ENCODE data around the gene TMEM164.
"Not testable (repeated sequence)": the region's sequence is repeated elsewhere in the genome, so short reads cannot be mapped to it uniquely, and the experiment has no call there.

The TMEM164 gene

GRCh38 chrX:110125446-110126162 is 122.7 kb downstream of the TMEM164 start:
- DNase-seq (ENCODE audit: low read depth in 2 of 3, low spot score in 2 of 3) = no peak

- no peak for DNase-seq (ENCODE audit: low read depth in 2 of 3, low spot score in 2 of 3)
Measured at GRCh38 chrX:110131031-110131430, 128.1 kb downstream of the TMEM164 start.

DNA sequence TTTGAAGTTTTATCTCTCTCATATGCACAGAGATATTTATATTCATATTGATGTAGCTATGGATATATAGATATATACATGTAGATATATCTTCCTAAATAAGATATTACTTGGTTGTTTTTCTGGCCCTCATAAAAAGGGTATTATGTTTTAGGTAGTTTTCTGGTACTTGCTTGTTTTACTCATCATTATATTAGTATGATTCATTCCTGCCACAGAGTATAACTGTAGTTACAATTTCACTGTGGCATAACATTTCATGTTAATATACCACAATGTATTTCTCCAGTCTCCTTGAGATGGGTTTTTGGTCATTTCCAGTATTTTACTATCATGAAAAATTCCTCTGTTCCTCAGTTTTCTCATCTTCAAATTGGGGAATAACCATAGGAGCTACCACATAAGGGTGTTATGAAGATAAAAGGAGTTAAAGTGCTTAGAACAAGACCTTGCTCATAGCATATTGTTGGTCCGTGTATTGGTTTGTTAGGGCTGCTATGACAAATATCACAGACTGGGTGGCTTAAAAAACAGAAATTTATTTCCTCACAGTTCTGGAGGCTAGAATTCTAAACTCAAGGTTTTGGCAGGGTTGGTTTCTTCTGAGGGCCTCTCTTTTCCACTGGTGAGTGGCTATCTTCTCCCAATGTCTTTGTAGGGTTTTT is 129.7 kb downstream of the TMEM164 start:
- DNase-seq (ENCODE audit: low read depth in 2 of 3, low spot score in 2 of 3) = no peak

- DNase-seq (ENCODE audit: low read depth in 2 of 3, low spot score in 2 of 3) = no peak
Measured at GRCh38 chrX:110133735-110134370, 130.9 kb downstream of the TMEM164 start.

GRCh38 chrX:110135618-110136017 is 132.7 kb downstream of the TMEM164 start:
- no peak for DNase-seq (ENCODE audit: low read depth in 2 of 3, low spot score in 2 of 3)

- no peak for DNase-seq (ENCODE audit: low read depth in 2 of 3, low spot score in 2 of 3)
Measured at GRCh38 chrX:110136136-110136535, 133.2 kb downstream of the TMEM164 start.

- DNase-seq (ENCODE audit: low read depth in 2 of 3, low spot score in 2 of 3) = no peak
Measured at GRCh38 chrX:110138557-110138956, 135.6 kb downstream of the TMEM164 start.

GRCh38 chrX:110139172-110139571 is 136.3 kb downstream of the TMEM164 start:
- DNase-seq (ENCODE audit: low read depth in 2 of 3, low spot score in 2 of 3) = no peak

DNA sequence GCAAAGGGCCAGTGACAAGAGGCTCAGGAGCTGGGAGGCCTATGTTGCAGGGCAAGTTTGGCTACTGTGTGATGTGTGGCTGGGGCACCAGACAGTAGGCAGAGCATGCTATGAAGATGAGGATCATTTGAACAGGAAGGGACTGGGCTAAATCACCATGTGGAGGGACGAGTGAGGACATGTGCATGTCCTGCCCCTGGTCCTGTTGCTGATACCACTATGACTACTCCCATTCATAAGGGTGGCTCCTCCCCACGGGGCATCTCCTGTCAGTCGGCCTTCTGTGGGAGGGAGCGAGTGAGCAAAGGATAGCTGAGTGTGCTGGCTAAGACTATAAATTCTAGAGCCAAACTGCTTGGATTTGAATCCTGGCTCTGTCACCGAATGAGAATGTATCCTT is 139.2 kb downstream of the TMEM164 start:
- DNase-seq (ENCODE audit: low read depth in 2 of 3, low spot score in 2 of 3) = no peak

DNA sequence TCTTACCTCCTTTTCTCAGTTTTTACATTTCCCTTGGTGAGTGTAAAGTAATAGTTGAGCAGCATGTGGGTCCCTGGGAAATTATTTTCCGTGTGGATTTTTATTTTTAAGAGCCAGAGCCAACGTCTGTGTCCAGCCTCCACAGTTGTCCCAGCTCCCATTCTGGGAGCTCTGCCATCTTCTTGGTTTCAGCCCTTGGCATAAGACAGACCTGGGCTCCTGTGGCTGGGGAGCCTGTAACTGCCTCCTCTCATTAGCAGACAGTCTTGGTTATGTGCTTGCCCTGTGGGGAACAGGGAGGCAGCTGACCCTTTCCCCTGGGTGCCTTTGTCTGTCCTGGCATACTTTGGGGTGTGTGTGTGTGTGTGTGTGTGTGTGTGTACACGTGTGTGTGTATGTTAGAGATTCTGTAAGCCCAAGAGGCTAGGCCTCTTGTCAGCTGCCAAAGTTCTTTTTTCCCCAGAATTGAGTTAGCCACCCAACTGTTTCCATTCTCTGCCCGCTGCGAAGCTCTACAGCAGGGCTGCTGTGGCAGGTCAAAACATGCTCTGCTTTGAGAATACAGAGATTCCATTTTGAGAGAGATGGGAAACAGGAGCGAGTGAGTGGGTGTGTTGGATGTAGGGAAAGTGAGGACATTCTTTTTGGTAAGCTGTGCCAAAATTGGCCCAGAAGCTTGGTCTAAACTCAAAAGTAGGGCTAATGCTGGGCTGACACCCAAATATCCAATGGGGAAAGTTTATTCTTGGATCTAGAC is 140.7 kb downstream of the TMEM164 start:
- no peak for DNase-seq (ENCODE audit: low read depth in 2 of 3, low spot score in 2 of 3)

- no peak for DNase-seq (ENCODE audit: low read depth in 2 of 3, low spot score in 2 of 3)
Measured at GRCh38 chrX:110145311-110145710, 142.4 kb downstream of the TMEM164 start.

GRCh38 chrX:110145854-110146253 is 142.9 kb downstream of the TMEM164 start:
- DNase-seq (ENCODE audit: low read depth in 2 of 3, low spot score in 2 of 3) = no peak

DNA sequence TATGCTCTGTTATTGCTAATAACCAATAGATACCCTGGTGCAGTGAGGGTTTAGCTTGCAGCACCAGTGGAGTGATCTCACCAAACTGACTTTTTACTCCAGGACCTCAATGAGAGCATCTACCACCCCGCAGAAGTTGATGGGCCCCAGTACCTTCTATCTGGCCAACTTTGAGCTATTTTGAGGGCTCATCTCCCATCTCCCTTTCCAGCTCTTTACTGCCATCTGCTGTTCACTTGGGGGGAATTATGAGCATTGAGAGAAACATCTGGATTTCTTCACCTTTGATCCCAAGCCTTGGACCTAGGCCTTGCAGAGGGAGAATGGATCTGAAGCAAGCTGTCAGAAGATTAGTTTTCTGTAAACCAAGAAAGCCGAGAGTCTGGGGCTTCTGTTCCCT is 143.6 kb downstream of the TMEM164 start:
- no peak for DNase-seq (ENCODE audit: low read depth in 2 of 3, low spot score in 2 of 3)

- DNase-seq (ENCODE audit: low read depth in 2 of 3, low spot score in 2 of 3) = no peak
Measured at GRCh38 chrX:110153244-110153643, 150.3 kb downstream of the TMEM164 start.

DNA sequence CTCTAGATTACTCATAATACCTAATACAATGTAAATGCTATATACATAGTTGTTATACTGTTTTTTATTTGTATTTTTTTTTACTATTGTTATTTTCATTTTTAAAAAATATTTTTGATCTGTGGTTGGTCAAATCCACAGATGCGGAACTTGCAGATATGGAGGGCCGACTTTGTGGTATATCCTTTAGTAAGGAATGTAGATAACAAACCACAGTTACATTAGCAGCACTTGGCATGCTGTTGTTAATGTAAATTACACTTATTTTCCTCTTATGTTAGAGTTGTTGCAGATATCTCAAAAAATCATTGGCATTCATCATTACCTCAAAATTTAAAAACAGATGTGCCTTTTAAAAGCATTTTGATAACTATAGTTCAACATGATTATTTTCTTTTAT is 151.0 kb downstream of the TMEM164 start:
- DNase-seq (ENCODE audit: low read depth in 2 of 3, low spot score in 2 of 3) = no peak

DNA sequence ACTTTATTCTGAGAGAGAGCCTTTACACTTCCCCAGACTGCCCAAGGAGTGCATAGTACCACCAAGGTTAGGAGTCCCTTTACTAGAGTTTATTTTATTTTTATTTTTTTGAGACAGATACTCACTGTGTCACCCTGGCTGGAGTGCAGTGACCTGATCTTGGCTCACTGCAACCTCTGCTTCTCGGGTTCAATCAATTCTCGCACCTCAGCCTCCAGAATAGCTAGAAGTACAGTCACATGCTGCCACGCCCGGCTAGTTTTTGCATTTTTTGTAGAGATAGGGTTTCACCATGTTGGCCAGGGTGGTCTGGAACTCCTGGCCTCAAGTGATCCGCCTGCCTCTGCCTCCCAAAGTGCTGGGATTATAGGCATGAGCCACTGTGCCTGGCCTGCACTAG is 151.4 kb downstream of the TMEM164 start:
- DNase-seq (ENCODE audit: low read depth in 2 of 3, low spot score in 2 of 3) = not testable (repeated sequence)

GRCh38 chrX:110155759-110156158 is 152.8 kb downstream of the TMEM164 start:
- DNase-seq (ENCODE audit: low read depth in 2 of 3, low spot score in 2 of 3) = no peak

DNA sequence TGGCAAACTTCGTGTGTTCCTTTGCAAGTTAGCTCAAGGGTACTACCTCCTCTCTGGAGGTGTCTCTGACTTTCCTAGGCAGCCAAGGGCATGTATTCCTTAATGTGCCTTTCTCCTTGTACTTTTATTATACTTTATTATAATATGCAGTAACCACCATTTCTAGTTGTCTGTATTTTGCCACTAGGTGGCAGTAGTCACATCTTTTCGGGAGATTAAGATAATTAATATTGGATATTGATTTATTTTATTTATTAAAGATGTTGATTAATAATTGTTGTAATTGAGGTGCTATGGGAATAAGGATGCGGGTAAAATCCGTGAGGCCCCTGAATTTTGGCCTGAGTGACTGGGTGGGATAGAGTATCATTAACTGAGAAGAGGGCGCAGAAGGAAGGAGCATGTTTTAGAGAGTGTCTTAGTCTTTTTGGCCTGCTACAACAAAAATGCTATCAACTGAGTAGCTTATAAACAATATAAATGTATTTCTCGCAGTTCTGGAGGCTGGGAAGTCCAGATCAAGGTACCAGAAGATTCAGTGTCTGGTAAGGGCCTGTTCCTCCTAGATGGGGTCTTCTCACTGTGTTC is 153.3 kb downstream of the TMEM164 start:
- DNase-seq (ENCODE audit: low read depth in 2 of 3, low spot score in 2 of 3) = no peak

GRCh38 chrX:110157444-110157843 is 154.5 kb downstream of the TMEM164 start:
- DNase-seq (ENCODE audit: low read depth in 2 of 3, low spot score in 2 of 3) = no peak

GRCh38 chrX:110159235-110159634 is 156.3 kb downstream of the TMEM164 start:
- no peak for DNase-seq (ENCODE audit: low read depth in 2 of 3, low spot score in 2 of 3)

DNA sequence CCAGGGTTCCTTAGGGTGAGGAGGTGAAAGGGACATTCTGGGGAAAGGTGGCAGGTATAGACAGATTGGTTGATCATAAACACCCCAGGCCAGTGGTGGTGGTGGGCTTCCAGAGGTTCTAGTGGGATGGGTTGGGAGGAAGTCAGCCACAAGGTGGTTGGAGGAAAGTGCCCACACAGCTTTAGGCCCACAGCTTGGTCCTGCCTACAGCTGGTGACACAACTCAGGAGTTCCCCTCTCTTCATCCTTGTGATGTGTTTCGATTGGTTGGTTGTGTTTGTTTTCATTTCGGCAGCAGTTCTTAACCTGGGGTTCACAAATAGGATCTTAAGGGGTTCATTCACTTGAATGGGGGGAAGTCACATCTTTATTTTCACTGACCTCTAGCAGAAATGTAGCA is 157.0 kb downstream of the TMEM164 start:
- no peak for DNase-seq (ENCODE audit: low read depth in 2 of 3, low spot score in 2 of 3)

Data from activated CD8-positive, alpha-beta memory T cell treated with anti-CD3 and anti-CD28 coated beads for 48 hours (primary cell).